Mesenchymal stem cell (in vitro differentiated cells and primary cell): Measurements from ENCODE around the gene CCDC70.

Source experiments
- DNase-seq: peaks from one replicate; pipeline ENCODE4 v3.0.0-alpha.2; 2013
- H2AFZ ChIP-seq: one replicate; pipeline ENCODE4 v1.6.1; 2013; ENCODE audit warnings: low read depth, mild to moderate bottlenecking, control low read depth, inconsistent platforms, low read length, moderate library complexity
- H2AK5ac ChIP-seq: 2 replicates; pipeline ENCODE4 v1.6.1; 2013; ENCODE audit warnings: low read length, moderate library complexity, mild to moderate bottlenecking, inconsistent platforms; ENCODE audit not compliant: severe bottlenecking
- H2BK120ac ChIP-seq: one replicate; pipeline ENCODE4 v1.6.1; 2013; ENCODE audit warnings: low read depth, mild to moderate bottlenecking, inconsistent platforms, low read length, moderate library complexity
- H2BK12ac ChIP-seq, 2 experiments: one replicate each; pipeline ENCODE4 v1.6.1; 2013; ENCODE audit warnings: inconsistent platforms in 2 of 2, low read length in 2 of 2, mild to moderate bottlenecking in 2 of 2, moderate library complexity in 2 of 2, control low read depth in 1 of 2
- H2BK15ac ChIP-seq: one replicate; pipeline ENCODE4 v1.6.1; 2013; ENCODE audit warnings: mild to moderate bottlenecking, low read depth, inconsistent platforms; ENCODE audit not compliant: poor library complexity, severe bottlenecking
- H2BK5ac ChIP-seq: 2 replicates; pipeline ENCODE4 v1.6.1; 2013; ENCODE audit warnings: low read depth, mild to moderate bottlenecking, low read length, control low read depth, inconsistent platforms; ENCODE audit not compliant: poor library complexity, severe bottlenecking
- H3K14ac ChIP-seq, 2 experiments: one replicate each; pipeline ENCODE4 v1.6.1; 2013; ENCODE audit warnings: inconsistent platforms in 2 of 2, low read length in 2 of 2, control low read depth in 1 of 2, mild to moderate bottlenecking in 1 of 2, moderate library complexity in 1 of 2
- H3K18ac ChIP-seq, 2 experiments: one replicate each; pipeline ENCODE4 v1.6.1; 2013; ENCODE audit warnings: inconsistent platforms in 2 of 2, low read length in 2 of 2, control low read depth in 1 of 2, low read depth in 1 of 2, mild to moderate bottlenecking in 1 of 2
- H3K23ac ChIP-seq, 2 experiments: one replicate each; pipeline ENCODE4 v1.6.1; 2013; ENCODE audit warnings: inconsistent platforms in 2 of 2, low read length in 2 of 2, mild to moderate bottlenecking in 2 of 2, moderate library complexity in 2 of 2, control low read depth in 1 of 2
- H3K27ac ChIP-seq: 2 replicates; pipeline ENCODE4 v1.5.1; 2013; ENCODE audit warnings: mild to moderate bottlenecking, moderate library complexity, low read length, control low read depth, inconsistent platforms; ENCODE audit not compliant: poor library complexity, severe bottlenecking
- H3K27me3 ChIP-seq, 2 experiments: 2 replicates each; pipeline versions ENCODE4 v1.6.1 to v1.7.0; 2013; ENCODE audit warnings: low read length in 2 of 2, mild to moderate bottlenecking in 2 of 2, moderate library complexity in 2 of 2, control low read depth in 1 of 2, inconsistent platforms in 1 of 2; ENCODE audit not compliant: control insufficient read depth in 1 of 2, insufficient read depth in 1 of 2
- H3K36me3 ChIP-seq, 2 experiments: 2 replicates each; pipeline versions ENCODE4 v1.6.1 to v1.7.0; 2013; ENCODE audit warnings: low read length in 2 of 2, control low read depth in 1 of 2, inconsistent platforms in 1 of 2, low read depth in 1 of 2, mild to moderate bottlenecking in 1 of 2; ENCODE audit not compliant: insufficient read depth in 2 of 2, control insufficient read depth in 1 of 2
- H3K4ac ChIP-seq, 2 experiments: one replicate each; pipeline ENCODE4 v1.6.1; 2013; ENCODE audit warnings: inconsistent platforms in 2 of 2, low read length in 2 of 2, mild to moderate bottlenecking in 2 of 2, moderate library complexity in 2 of 2, control low read depth in 1 of 2, low read depth in 1 of 2
- H3K4me1 ChIP-seq: 2 replicates; pipeline ENCODE4 v1.6.1; 2013; ENCODE audit warnings: low read depth, low read length, control low read depth; ENCODE audit not compliant: control insufficient read depth, insufficient read depth
- H3K4me2 ChIP-seq: 2 replicates; pipeline ENCODE4 v1.6.1; 2013; ENCODE audit warnings: low read length, mild to moderate bottlenecking, inconsistent platforms; ENCODE audit not compliant: poor library complexity, severe bottlenecking
- H3K4me3 ChIP-seq, 2 experiments: 2 replicates each; pipeline versions ENCODE4 v1.5.1 to v1.7.0; 2013; ENCODE audit warnings: low read length in 2 of 2, mild to moderate bottlenecking in 2 of 2, control low read depth in 1 of 2, low read depth in 1 of 2; ENCODE audit not compliant: insufficient read depth in 1 of 2
- H3K79me1 ChIP-seq: replicated peaks from 2 replicates; pipeline ENCODE4 v1.6.1; 2013; ENCODE audit warnings: mild to moderate bottlenecking, control low read depth, low read length, inconsistent platforms; ENCODE audit not compliant: poor library complexity, severe bottlenecking
- H3K9ac ChIP-seq: 2 replicates; pipeline ENCODE4 v1.7.0; 2013; ENCODE audit warnings: mild to moderate bottlenecking, low read length, moderate library complexity
- H3K9me3 ChIP-seq: 2 replicates; pipeline ENCODE4 v1.7.0; 2013; ENCODE audit warnings: mild to moderate bottlenecking, low read length; ENCODE audit not compliant: control insufficient read depth
- H4K8ac ChIP-seq: one replicate; pipeline ENCODE4 v1.6.1; 2013; ENCODE audit warnings: inconsistent platforms, mild to moderate bottlenecking, low read length, moderate library complexity
- H4K91ac ChIP-seq: one replicate; pipeline ENCODE4 v1.6.1; 2013; ENCODE audit warnings: mild to moderate bottlenecking, low read length, inconsistent platforms
- WGBS: methylation state at CpG from one replicate; pipeline ENCODE4 v1.1.7; 2013; ENCODE audit warnings: mixed read lengths; 5-methylcytosine and 5-hydroxymethylcytosine counted together

Gene CCDC70

GRCh38 chr13:51912511-51913225 is 50.9 kb downstream of the CCDC70 start:
- Histone ChIP-seq H3K79me1 (no peaks in the 10 kb centered on the region), H2BK5ac (no peak overlapping the region), H3K23ac (no peak overlapping the region), H3K27me3 (peaks cover 20 to 48% of the 10 kb centered on the region in 2 experiments), H3K4me1 (peaks cover 1% of the 10 kb centered on the region), H3K36me3 (no peaks in the 10 kb centered on the region), H4K8ac (no peak overlapping the region), H3K9me3 (no peaks in the 10 kb centered on the region), H2BK12ac (no peak overlapping the region), H3K9ac (no peak overlapping the region), H2BK15ac (no peak overlapping the region), H2AFZ (no peak overlapping the region), H3K4me2 (no peak overlapping the region), H3K18ac (no peak overlapping the region), H3K27ac (no peak overlapping the region), H3K14ac (no peak overlapping the region), H4K91ac (no peak overlapping the region), H3K4me3 (no peak overlapping the region), H3K4ac (no peak overlapping the region), H2AK5ac (no peak overlapping the region), H2BK120ac (no peak overlapping the region)
- 79% methylated on average over 11 of the region's 11 CpGs for WGBS
- no peak for DNase-seq

- no peak overlapping the region for H2BK12ac ChIP-seq
- no peak overlapping the region for H2BK5ac ChIP-seq
- no peak overlapping the region for H2AK5ac ChIP-seq
- no peak overlapping the region for H3K18ac ChIP-seq
- DNase-seq, result no peak
- no peak overlapping the region for H3K4me3 ChIP-seq
- H3K4ac ChIP-seq, result no peak overlapping the region
- H2BK120ac ChIP-seq, result no peak overlapping the region
- no peaks in the 10 kb centered on the region for H3K79me1 ChIP-seq
- 47% methylated on average over 4 of the region's 4 CpGs for WGBS
- peaks cover 20 to 49% of the 10 kb centered on the region in 2 experiments for H3K27me3 ChIP-seq
- H3K4me1 ChIP-seq, result peaks cover 1% of the 10 kb centered on the region
- no peak overlapping the region for H3K27ac ChIP-seq
- no peak overlapping the region for H3K4me2 ChIP-seq
- no peak overlapping the region for H2AFZ ChIP-seq
- H3K9ac ChIP-seq, result no peak overlapping the region
- no peak overlapping the region for H2BK15ac ChIP-seq
- H4K91ac ChIP-seq, result no peak overlapping the region
- H3K36me3 ChIP-seq, result no peaks in the 10 kb centered on the region
- H3K23ac ChIP-seq, result no peak overlapping the region
- no peak overlapping the region for H4K8ac ChIP-seq
- no peaks in the 10 kb centered on the region for H3K9me3 ChIP-seq
- no peak overlapping the region for H3K14ac ChIP-seq
These were observed 51.8 kb downstream of the CCDC70 start for GRCh38 chr13:51913421-51914136.

- H2AFZ ChIP-seq, result no peak overlapping the region
- H4K91ac ChIP-seq, result no peak overlapping the region
- H3K9ac ChIP-seq, result no peak overlapping the region
- no peak overlapping the region for H2BK15ac ChIP-seq
- no peak overlapping the region for H2AK5ac ChIP-seq
- no peak overlapping the region for H3K18ac ChIP-seq
- peak overlapping the region in 1 of 2 experiments; percentile 78 for H3K23ac ChIP-seq
- H3K27me3 ChIP-seq, result peaks cover 20 to 49% of the 10 kb centered on the region in 2 experiments
- no peaks in the 10 kb centered on the region for H3K9me3 ChIP-seq
- H3K36me3 ChIP-seq, result no peaks in the 10 kb centered on the region
- H3K14ac ChIP-seq, result no peak overlapping the region
- no peaks in the 10 kb centered on the region for H3K79me1 ChIP-seq
- no peak overlapping the region for H4K8ac ChIP-seq
- H3K4ac ChIP-seq, result no peak overlapping the region
- H3K4me3 ChIP-seq, result no peak overlapping the region
- peaks cover 1% of the 10 kb centered on the region for H3K4me1 ChIP-seq
- H3K27ac ChIP-seq, result no peak overlapping the region
- H2BK120ac ChIP-seq, result no peak overlapping the region
- DNase-seq, result no peak
- H3K4me2 ChIP-seq, result no peak overlapping the region
- no peak overlapping the region for H2BK12ac ChIP-seq
- 92% methylated on average over 7 of the region's 7 CpGs for WGBS
- H2BK5ac ChIP-seq, result no peak overlapping the region
These were observed 52.3 kb downstream of the CCDC70 start for GRCh38 chr13:51914137-51914493.
